Panc1 (cell line): ENCODE measurements around the gene PGA4. TPM values are rescaled to one million over a fixed set of nuclear protein-coding genes. Genes with fewer than 3 reads are reported as not detected.
"Not testable (repeated sequence)": the region's sequence is repeated elsewhere in the genome, so short reads cannot be mapped to it uniquely, and the experiment has no call there.

Experiments
- ATAC-seq: fragments of 200-7000 bp; cut with Tn5 transposase; 2 replicates; pipeline ENCODE4 v1.9.1; 2020; ENCODE audit warnings: mild to moderate bottlenecking, moderate library complexity
- BruUV-seq: library from RNA; stranded (reverse); fragments of 400-500 nt; replicated peaks from 2 replicates; lab custom pipeline; 2021; lab: Mats Ljungman, UMichigan
- CTCF ChIA-PET: fragments of 300-600 bp; sonication (Branson Sonifier 250); formaldehyde crosslinking; loops from one replicate; lab custom pipeline; 2022; ENCODE audit warnings: antibody characterized with exemption; lab: Charles Lee
- POLR2A ChIA-PET: fragments of 300-600 bp; sonication (Branson Sonifier 250); formaldehyde crosslinking; loops from one replicate; lab custom pipeline; 2022; ENCODE audit warnings: antibody characterized with exemption; lab: Charles Lee
- DNase-seq: peaks from one replicate; pipeline ENCODE4 v3.0.0-alpha.2; 2010; ENCODE audit warnings: low read depth, low spot score
- H3K27ac ChIP-seq: 2 replicates; pipeline ENCODE4 v1.5.1; 2011; ENCODE audit warnings: mild to moderate bottlenecking, low read length, inconsistent platforms
- H3K27me3 ChIP-seq: fragments of 200-500 bp; sonication (Bioruptor generic); 2 replicates; pipeline ENCODE4 v1.6.0; 2014; ENCODE audit warnings: low read length, inconsistent platforms; ENCODE audit not compliant: control insufficient read depth, insufficient read depth
- H3K36me3 ChIP-seq: fragments of 200-500 bp; sonication (Bioruptor generic); 2 replicates; pipeline ENCODE4 v1.5.1; 2014; ENCODE audit warnings: inconsistent platforms, mild to moderate bottlenecking, low read length, moderate library complexity; ENCODE audit not compliant: control insufficient read depth, insufficient read depth
- H3K4me1 ChIP-seq: 2 replicates; pipeline ENCODE4 v1.5.1; 2011; ENCODE audit warnings: inconsistent platforms, mild to moderate bottlenecking, low read length, moderate library complexity; ENCODE audit not compliant: control insufficient read depth, insufficient read depth
- H3K4me3 ChIP-seq, 2 experiments: 2 replicates each; pipeline ENCODE4 v1.5.1; 2011 to 2012; ENCODE audit warnings: low read depth in 2 of 2, low read length in 2 of 2, mild to moderate bottlenecking in 2 of 2, inconsistent platforms in 1 of 2, moderate library complexity in 1 of 2
- H3K9me3 ChIP-seq: fragments of 200-500 bp; sonication (Bioruptor generic); 2 replicates; pipeline ENCODE4 v1.5.1; 2014; ENCODE audit warnings: low read depth, mild to moderate bottlenecking, inconsistent platforms, low read length, moderate library complexity; ENCODE audit not compliant: control insufficient read depth, insufficient read depth
- POLR2AphosphoS5 ChIP-seq: IDR thresholded peaks from 2 replicates; pipeline ENCODE4 v1.6.1; 2012; ENCODE audit warnings: mild to moderate bottlenecking, low read depth, low read length, moderate library complexity
- in situ Hi-C: cut with HindIII; loops from 2 replicates; pipeline ENCODE4 v1.10.0; 2016; ENCODE audit warnings: low sequenced_read_pairs, low pct_unique_long_range_greater_than_20kb
- intact Hi-C: fragments of 100-400 bp; cut with micrococcal nuclease; formaldehyde crosslinking; loops from one replicate; pipeline ENCODE4 v1.10.0; 2022; ENCODE audit not compliant: unreplicated experiment
- total RNA-seq: library from RNA; stranded (reverse); gene quantifications from one replicate; pipeline ENCODE4 v1.2.1, GENCODE V29; 2021; ENCODE audit not compliant: unreplicated experiment
- TF ChIP-seq, protein P1 (sequence below): fragments of 450-650 bp; IDR thresholded peaks from 2 replicates; pipeline ENCODE4 v1.5.1; 2017; ENCODE audit warnings: mild to moderate bottlenecking

Gene PGA4
- total RNA-seq, 1 experiment from 2014 or later, result not detected

DNA sequence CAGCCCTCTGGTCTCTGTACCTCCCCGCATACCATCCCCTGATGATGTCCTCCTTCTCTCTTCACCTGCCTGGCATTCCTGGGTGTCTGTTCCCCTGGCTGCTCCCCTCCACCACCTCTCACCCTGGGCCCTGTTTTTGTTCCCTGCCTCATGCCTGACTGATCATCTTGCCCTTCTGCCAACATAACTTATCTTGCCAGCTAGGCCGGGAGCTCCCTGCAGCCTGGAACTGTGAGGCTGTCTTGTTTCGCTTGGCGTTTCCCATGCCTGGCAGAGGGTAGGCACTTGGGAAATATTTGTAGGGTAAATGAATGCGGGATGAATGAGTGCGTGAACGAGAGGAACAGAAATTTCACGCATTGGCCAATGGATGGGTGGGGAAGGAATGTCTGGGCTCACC is 27.1 kb downstream of the PGA4 start:
- H3K27me3 ChIP-seq, POLR2A ChIA-PET, ATAC-seq: not testable (repeated sequence)

DNA sequence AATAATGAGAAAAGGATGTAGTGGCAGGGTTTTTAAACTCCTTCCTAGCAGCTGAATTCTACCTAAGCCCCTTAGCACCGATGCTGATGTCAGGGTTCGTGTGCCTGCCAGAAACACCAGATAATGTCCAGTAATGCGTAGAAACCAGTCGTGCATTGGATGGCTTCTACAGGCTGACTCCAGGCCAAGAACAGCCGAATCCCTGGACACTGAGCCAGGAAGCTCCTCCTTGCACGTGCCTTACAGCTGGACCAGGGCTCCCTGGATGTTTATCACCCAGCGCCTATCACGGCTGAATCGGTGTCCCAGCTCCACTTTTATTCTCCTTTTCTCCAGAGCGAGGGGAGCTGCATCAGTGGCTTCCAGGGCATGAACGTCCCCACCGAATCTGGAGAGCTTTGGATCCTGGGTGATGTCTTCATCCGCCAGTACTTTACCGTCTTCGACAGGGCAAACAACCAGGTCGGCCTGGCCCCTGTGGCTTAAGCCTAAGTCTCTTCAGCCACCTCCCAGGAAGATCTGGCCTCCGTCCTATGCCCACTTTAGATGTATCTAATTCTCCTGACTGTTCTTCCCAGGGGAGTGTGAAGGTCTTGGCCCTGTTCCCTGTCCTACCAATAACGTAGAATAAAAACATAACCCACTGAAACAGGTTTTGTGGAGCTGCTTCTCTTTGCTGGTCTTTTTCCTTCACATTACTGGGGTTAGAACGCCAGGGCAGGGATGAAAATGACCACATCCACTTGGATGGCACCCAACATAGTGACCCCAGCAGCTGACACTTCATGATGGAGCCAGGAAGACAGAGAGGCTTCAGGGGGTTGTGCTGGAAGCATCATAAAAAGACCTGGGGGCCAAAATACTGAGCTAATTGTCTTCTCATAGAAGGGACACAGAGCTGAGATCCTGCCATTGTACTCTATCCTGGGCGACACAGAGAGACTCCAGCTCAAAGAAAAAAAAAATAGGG is 28.9 kb downstream of the PGA4 start:
- CTCF ChIA-PET, result interaction anchor here (0.6 to 1.0 kb wide), 3 partner anchors 29 to 98 kb away, joined by 3 to 19 read pairs (median 8); no protein-coding TSS in a partner anchor
- DNase-seq, H3K36me3 ChIP-seq, ATAC-seq, H3K27me3 ChIP-seq, in situ Hi-C loops, H3K27ac ChIP-seq, H3K9me3 ChIP-seq, POLR2A ChIA-PET, intact Hi-C loops, BruUV-seq, H3K4me3 ChIP-seq, H3K4me1 ChIP-seq: not testable (repeated sequence)

More for the DNA sequence above, 27.1 kb downstream of the PGA4 start:
- H3K4me3 ChIP-seq, BruUV-seq, CTCF ChIA-PET, intact Hi-C loops, H3K4me1 ChIP-seq, H3K27ac ChIP-seq, DNase-seq, H3K9me3 ChIP-seq, in situ Hi-C loops, H3K36me3 ChIP-seq: not testable (repeated sequence)

DNA sequence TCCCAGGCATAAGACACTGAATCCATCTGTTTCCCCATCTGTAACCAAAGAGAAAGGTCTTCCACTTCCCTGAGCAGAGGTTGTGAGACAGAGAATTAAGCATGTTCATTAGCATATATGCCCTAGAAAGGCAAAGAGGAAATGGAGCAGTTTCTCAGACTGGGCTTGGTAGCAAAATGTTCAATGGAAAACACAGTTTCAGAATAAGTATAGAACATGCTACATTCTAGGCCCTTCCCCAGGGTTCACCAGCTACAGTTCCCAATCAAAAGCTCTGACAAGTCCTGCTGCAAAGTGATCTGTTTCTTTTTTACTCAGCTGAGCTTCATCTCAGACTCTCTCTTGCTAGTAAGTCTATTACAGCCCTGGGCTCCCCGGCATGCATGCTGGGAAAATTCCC is 30.2 kb downstream of the PGA4 start:
- H3K27ac ChIP-seq, DNase-seq, H3K27me3 ChIP-seq, in situ Hi-C loops, BruUV-seq, H3K9me3 ChIP-seq, H3K4me3 ChIP-seq, H3K36me3 ChIP-seq, ATAC-seq, H3K4me1 ChIP-seq, intact Hi-C loops: not testable (repeated sequence)
- POLR2A ChIA-PET, result interaction anchor here (0.6 kb wide), 1 partner anchor 15 kb away, joined by 4 read pairs; no protein-coding TSS in a partner anchor
- CTCF ChIA-PET, result interaction anchor here (1.0 kb wide), 1 partner anchor 28 kb away, joined by 3 read pairs; no protein-coding TSS in a partner anchor

DNA sequence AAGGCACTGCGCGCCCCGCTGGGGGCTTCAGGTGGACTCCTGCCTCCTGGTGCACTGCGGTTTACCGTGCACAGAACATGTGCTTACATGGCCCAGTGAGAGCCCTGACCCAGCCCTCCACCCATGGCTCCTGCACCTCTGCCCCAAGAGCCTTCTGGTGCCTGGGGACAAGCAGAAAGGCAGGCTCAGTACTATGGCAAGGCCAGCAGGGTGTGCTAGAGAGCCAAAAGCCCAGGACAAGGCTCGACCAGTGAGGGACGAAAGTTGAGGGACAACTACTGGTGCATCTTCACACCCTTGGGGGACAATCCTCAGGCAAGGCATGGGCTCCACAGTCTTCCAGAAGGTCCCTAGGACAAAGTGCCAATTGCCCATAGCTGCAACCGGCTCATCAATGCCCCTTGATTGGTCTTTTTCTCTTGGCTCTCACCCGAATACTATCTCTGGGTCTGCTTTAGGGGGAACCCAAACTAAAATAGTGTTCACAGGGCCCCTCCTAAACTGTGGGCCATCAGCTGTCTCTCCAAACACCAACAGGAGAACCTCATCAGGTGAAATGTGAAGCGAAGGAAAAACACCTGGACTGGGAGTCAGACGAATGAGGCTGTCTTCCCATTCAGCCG is 32.4 kb downstream of the PGA4 start:
- Histone ChIP-seq H3K9me3 (no peaks in the 10 kb centered on the region), H3K4me1 (no peaks in the 10 kb centered on the region), H3K27me3 (no peaks in the 10 kb centered on the region), H3K4me3 (no peak overlapping the region), H3K36me3 (no peaks in the 10 kb centered on the region), H3K27ac (no peak overlapping the region)
- in situ Hi-C loops (no loop called here), intact Hi-C loops (no loop called here)
- BruUV-seq, result no TSS peak
- DNase-seq (peak; percentile 56), ATAC-seq (peak; percentile 94)
- ChIA-PET CTCF (interaction anchor here (0.6 to 1.1 kb wide), 3 partner anchors 27 to 365 kb away, joined by 4 to 5 read pairs (median 5); no protein-coding TSS in a partner anchor), POLR2A (no interaction called here)
- TF ChIP-seq, protein P1, sequence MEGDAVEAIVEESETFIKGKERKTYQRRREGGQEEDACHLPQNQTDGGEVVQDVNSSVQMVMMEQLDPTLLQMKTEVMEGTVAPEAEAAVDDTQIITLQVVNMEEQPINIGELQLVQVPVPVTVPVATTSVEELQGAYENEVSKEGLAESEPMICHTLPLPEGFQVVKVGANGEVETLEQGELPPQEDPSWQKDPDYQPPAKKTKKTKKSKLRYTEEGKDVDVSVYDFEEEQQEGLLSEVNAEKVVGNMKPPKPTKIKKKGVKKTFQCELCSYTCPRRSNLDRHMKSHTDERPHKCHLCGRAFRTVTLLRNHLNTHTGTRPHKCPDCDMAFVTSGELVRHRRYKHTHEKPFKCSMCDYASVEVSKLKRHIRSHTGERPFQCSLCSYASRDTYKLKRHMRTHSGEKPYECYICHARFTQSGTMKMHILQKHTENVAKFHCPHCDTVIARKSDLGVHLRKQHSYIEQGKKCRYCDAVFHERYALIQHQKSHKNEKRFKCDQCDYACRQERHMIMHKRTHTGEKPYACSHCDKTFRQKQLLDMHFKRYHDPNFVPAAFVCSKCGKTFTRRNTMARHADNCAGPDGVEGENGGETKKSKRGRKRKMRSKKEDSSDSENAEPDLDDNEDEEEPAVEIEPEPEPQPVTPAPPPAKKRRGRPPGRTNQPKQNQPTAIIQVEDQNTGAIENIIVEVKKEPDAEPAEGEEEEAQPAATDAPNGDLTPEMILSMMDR, result peak; percentile 94
- no peak for TF ChIP-seq POLR2AphosphoS5
